ENCODE measurements around the gene AKAP8L. TPM values are rescaled to one million over a fixed set of nuclear protein-coding genes. Genes with fewer than 3 reads are reported as not detected.

AKAP8L gene
- total and polyA plus RNA-seq, 2 experiments from 2014 or later, result 88.7 to 155 TPM

GRCh38 chr19:15428956-15429824 lies 10.4 kb upstream of the AKAP8L start:
- no peaks in the 10 kb centered on the region for H3K9me2 ChIP-seq (replicated peaks; ENCODE audit: insufficient read depth)
- WGBS (ENCODE audit: low lambda C conversion rate, missing lambda C conversion rate), result 96% methylated on average over 17 of the region's 22 CpGs
- peaks cover 44% of the 10 kb centered on the region for H3K79me2 ChIP-seq
- TF ChIP-seq EZH2phosphoT487 (IDR thresholded peaks at IDR 0.05; ENCODE audit: low read depth, severe bottlenecking, unreplicated experiment) (no peak), EZH2 (IDR thresholded peaks at IDR 0.05; ENCODE audit: borderline replicate concordance) (no peak)
- TF ChIP-seq, protein P1, sequence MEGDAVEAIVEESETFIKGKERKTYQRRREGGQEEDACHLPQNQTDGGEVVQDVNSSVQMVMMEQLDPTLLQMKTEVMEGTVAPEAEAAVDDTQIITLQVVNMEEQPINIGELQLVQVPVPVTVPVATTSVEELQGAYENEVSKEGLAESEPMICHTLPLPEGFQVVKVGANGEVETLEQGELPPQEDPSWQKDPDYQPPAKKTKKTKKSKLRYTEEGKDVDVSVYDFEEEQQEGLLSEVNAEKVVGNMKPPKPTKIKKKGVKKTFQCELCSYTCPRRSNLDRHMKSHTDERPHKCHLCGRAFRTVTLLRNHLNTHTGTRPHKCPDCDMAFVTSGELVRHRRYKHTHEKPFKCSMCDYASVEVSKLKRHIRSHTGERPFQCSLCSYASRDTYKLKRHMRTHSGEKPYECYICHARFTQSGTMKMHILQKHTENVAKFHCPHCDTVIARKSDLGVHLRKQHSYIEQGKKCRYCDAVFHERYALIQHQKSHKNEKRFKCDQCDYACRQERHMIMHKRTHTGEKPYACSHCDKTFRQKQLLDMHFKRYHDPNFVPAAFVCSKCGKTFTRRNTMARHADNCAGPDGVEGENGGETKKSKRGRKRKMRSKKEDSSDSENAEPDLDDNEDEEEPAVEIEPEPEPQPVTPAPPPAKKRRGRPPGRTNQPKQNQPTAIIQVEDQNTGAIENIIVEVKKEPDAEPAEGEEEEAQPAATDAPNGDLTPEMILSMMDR (IDR thresholded peaks at IDR 0.05; ENCODE audit: poor library complexity), result no peak
- H3K9me3 ChIP-seq (ENCODE audit: low read depth), result no peaks in the 10 kb centered on the region
- H3K36me3 ChIP-seq (replicated peaks; ENCODE audit: insufficient read depth, low read depth), result no peaks in the 10 kb centered on the region
- no peak overlapping the region for H2AFZ ChIP-seq
- H3K4me2 ChIP-seq, result no peak overlapping the region
- H4K20me1 ChIP-seq (ENCODE audit: insufficient read depth, poor library complexity, severe bottlenecking), result no peaks in the 10 kb centered on the region
- no peak overlapping the region for H3K4me3 ChIP-seq
- H3K27me3 ChIP-seq, result no peaks in the 10 kb centered on the region
- DNase-seq (ENCODE audit: low spot score), result no peak
- H3K27ac ChIP-seq, result no peak overlapping the region
- H3K4me1 ChIP-seq (ENCODE audit: insufficient read depth), result peaks cover 15% of the 10 kb centered on the region

DNA sequence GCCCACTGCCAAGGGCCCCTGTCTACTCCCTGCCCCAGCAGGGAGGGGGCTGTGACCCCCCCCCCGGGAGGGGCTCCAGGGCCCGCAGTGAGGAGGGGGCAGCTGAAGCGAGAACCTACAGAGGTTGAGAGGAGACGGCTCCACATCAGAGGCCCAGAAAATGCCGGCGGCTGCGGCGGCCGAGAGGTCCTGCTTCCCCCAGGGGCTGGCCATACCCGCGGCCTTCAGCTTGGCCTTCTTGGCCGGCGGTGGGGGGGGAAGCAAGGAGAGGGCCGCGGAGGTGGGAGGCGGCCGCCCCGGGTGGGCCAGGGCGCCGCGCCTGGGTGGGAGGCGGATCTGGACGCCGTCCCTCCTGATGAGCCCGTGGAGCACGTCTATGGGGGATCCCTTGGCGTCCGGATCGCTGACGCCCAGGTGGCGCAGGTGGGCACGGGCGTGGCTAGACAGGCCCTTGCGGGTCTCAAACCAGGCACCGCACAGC lies 9.2 kb upstream of the AKAP8L start:
- H3K79me2 ChIP-seq, result peaks cover 44% of the 10 kb centered on the region
- no peaks in the 10 kb centered on the region for H4K20me1 ChIP-seq (ENCODE audit: insufficient read depth, poor library complexity, severe bottlenecking)
- H2AFZ ChIP-seq, result no peak overlapping the region
- no peak overlapping the region for H3K4me2 ChIP-seq
- H3K4me1 ChIP-seq (ENCODE audit: insufficient read depth), result peaks cover 10% of the 10 kb centered on the region
- WGBS (ENCODE audit: low lambda C conversion rate, missing lambda C conversion rate), result 99% methylated on average over 13 of the region's 35 CpGs
- H3K9me2 ChIP-seq (replicated peaks; ENCODE audit: insufficient read depth), result no peaks in the 10 kb centered on the region
- H3K36me3 ChIP-seq (replicated peaks; ENCODE audit: insufficient read depth, low read depth), result no peaks in the 10 kb centered on the region
- TF ChIP-seq, protein P1 (IDR thresholded peaks at IDR 0.05; ENCODE audit: poor library complexity), result no peak
- TF ChIP-seq EZH2phosphoT487 (IDR thresholded peaks at IDR 0.05; ENCODE audit: low read depth, severe bottlenecking, unreplicated experiment) (no peak), EZH2 (IDR thresholded peaks at IDR 0.05; ENCODE audit: borderline replicate concordance) (no peak)
- no peak for DNase-seq (ENCODE audit: low spot score)
- H3K4me3 ChIP-seq, result no peak overlapping the region
- H3K27me3 ChIP-seq, result no peaks in the 10 kb centered on the region
- no peaks in the 10 kb centered on the region for H3K9me3 ChIP-seq (ENCODE audit: low read depth)
- no peak overlapping the region for H3K27ac ChIP-seq

DNA sequence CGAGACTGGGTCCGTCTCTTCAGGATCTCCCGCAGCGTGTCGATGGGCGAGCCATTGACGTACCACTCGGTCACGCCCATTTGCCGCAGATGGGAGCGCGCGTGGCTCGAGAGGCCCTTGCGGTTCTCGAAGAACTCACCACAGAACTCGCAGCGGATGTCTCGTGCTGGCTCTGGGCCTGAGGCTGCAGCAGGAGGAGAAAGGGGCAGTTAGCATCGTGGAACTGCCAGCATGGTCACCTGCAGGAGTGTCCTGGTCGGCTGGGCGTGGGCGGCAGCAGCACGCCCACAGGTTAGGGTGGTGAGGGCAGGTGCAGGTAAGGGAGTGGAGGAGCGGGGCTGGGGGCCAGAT lies 8.5 kb upstream of the AKAP8L start:
- Histone ChIP-seq H3K4me1 (ENCODE audit: insufficient read depth) (peaks cover 10% of the 10 kb centered on the region), H3K4me3 (no peak overlapping the region), H3K9me2 (replicated peaks; ENCODE audit: insufficient read depth) (no peaks in the 10 kb centered on the region), H3K79me2 (peaks cover 44% of the 10 kb centered on the region), H3K9me3 (ENCODE audit: low read depth) (no peaks in the 10 kb centered on the region), H3K27ac (no peak overlapping the region), H3K36me3 (replicated peaks; ENCODE audit: insufficient read depth, low read depth) (no peaks in the 10 kb centered on the region), H3K4me2 (no peak overlapping the region), H3K27me3 (no peaks in the 10 kb centered on the region), H2AFZ (no peak overlapping the region), H4K20me1 (ENCODE audit: insufficient read depth, poor library complexity, severe bottlenecking) (no peaks in the 10 kb centered on the region)
- TF ChIP-seq EZH2 (IDR thresholded peaks at IDR 0.05; ENCODE audit: borderline replicate concordance), result no peak
- TF ChIP-seq, protein P1 (IDR thresholded peaks at IDR 0.05; ENCODE audit: poor library complexity), result no peak
- no peak for TF ChIP-seq EZH2phosphoT487 (IDR thresholded peaks at IDR 0.05; ENCODE audit: low read depth, severe bottlenecking, unreplicated experiment)
- DNase-seq (ENCODE audit: low spot score), result no peak
- WGBS (ENCODE audit: low lambda C conversion rate, missing lambda C conversion rate), result 97% methylated on average over 23 of the region's 25 CpGs

All from hepatocyte (in vitro differentiated cells).